ENCODE data around the gene ABCC1. TPM values are rescaled to one million over a fixed set of nuclear protein-coding genes. Genes with fewer than 3 reads are reported as not detected.
"Not testable (repeated sequence)": the region's sequence is repeated elsewhere in the genome, so short reads cannot be mapped to it uniquely, and the experiment has no call there.

ABCC1 gene
- total RNA-seq: 10 to 100 TPM; 66.0 to 67.0 TPM
- 79.1 to 123 reads per million in 2 donors for total RNA-seq

GRCh38 chr16:15949210-15950160, at the start of gene ABCC1:
Gene ABCC1, plus strand, starts transcription at chr16:15949616. Its CDS starts 136 bp downstream, at chr16:15949752.
- no peaks in the 10 kb centered on the region for H3K9me3 ChIP-seq (ENCODE audit: control insufficient read depth, low read length, poor library complexity, severe bottlenecking)
- peak; percentile 64 for ATAC-seq
- H3K36me3 Mint-ChIP-seq (ENCODE audit: low read depth): peaks cover 3% of the 10 kb centered on the region
- H3K4me1 Mint-ChIP-seq: peaks cover 32% of the 10 kb centered on the region
- H3K27me3 Mint-ChIP-seq: no peaks in the 10 kb centered on the region
- DNase-seq: peak; percentile 45 to 64 (median 55)
- H3K27ac Mint-ChIP-seq: peak within 1 kb of the TSS; percentile 95
- peak within 1 kb of the TSS; percentile 96 for H3K4me3 Mint-ChIP-seq

- H3K27ac Mint-ChIP-seq: no peak overlapping the region
- H3K27me3 Mint-ChIP-seq: no peaks in the 10 kb centered on the region
- no peaks in the 10 kb centered on the region for H3K36me3 Mint-ChIP-seq (ENCODE audit: low read depth)
- H3K4me3 Mint-ChIP-seq: no peak overlapping the region
- no peak for DNase-seq
- no peak for ATAC-seq
- peaks cover 5% of the 10 kb centered on the region for H3K4me1 Mint-ChIP-seq
- no peaks in the 10 kb centered on the region for H3K9me3 ChIP-seq (ENCODE audit: control insufficient read depth, low read length, poor library complexity, severe bottlenecking)
Measured at GRCh38 chr16:15900357-15900756, 49.1 kb upstream of the ABCC1 start.

GRCh38 chr16:15900901-15901500, 48.4 kb upstream of the ABCC1 start:
- H3K4me1 Mint-ChIP-seq: peaks cover 5% of the 10 kb centered on the region
- H3K36me3 Mint-ChIP-seq (ENCODE audit: low read depth): no peaks in the 10 kb centered on the region
- no peaks in the 10 kb centered on the region for H3K9me3 ChIP-seq (ENCODE audit: control insufficient read depth, low read length, poor library complexity, severe bottlenecking)
- no peak overlapping the region for H3K4me3 Mint-ChIP-seq
- H3K27ac Mint-ChIP-seq: no peak overlapping the region
- ATAC-seq: no peak
- no peak for DNase-seq
- no peaks in the 10 kb centered on the region for H3K27me3 Mint-ChIP-seq

- Mint-ChIP-seq H3K4me1 (no peaks in the 10 kb centered on the region), H3K27ac (no peak overlapping the region), H3K36me3 (ENCODE audit: low read depth) (no peaks in the 10 kb centered on the region), H3K4me3 (no peak overlapping the region), H3K27me3 (no peaks in the 10 kb centered on the region)
- ATAC-seq: no peak
- no peaks in the 10 kb centered on the region for H3K9me3 ChIP-seq (ENCODE audit: control insufficient read depth, low read length, poor library complexity, severe bottlenecking)
- DNase-seq: no peak
Measured at GRCh38 chr16:15903960-15904359, 45.5 kb upstream of the ABCC1 start.

GRCh38 chr16:15906439-15906838, 43.0 kb upstream of the ABCC1 start:
- Mint-ChIP-seq H3K4me3 (no peak overlapping the region), H3K27me3 (no peaks in the 10 kb centered on the region), H3K4me1 (no peaks in the 10 kb centered on the region), H3K27ac (no peak overlapping the region), H3K36me3 (ENCODE audit: low read depth) (no peaks in the 10 kb centered on the region)
- no peaks in the 10 kb centered on the region for H3K9me3 ChIP-seq (ENCODE audit: control insufficient read depth, low read length, poor library complexity, severe bottlenecking)
- DNase-seq (no peak), ATAC-seq (no peak)

GRCh38 chr16:15907863-15908478, 41.4 kb upstream of the ABCC1 start:
- no peak overlapping the region for H3K4me3 Mint-ChIP-seq
- no peaks in the 10 kb centered on the region for H3K27me3 Mint-ChIP-seq
- no peaks in the 10 kb centered on the region for H3K9me3 ChIP-seq (ENCODE audit: control insufficient read depth, low read length, poor library complexity, severe bottlenecking)
- no peak overlapping the region for H3K27ac Mint-ChIP-seq
- no peak for DNase-seq
- peak; percentile 80 for ATAC-seq
- peaks cover 5% of the 10 kb centered on the region for H3K4me1 Mint-ChIP-seq
- no peaks in the 10 kb centered on the region for H3K36me3 Mint-ChIP-seq (ENCODE audit: low read depth)

GRCh38 chr16:15911198-15911597, 38.2 kb upstream of the ABCC1 start:
- DNase-seq (no peak), ATAC-seq (no peak)
- H3K27me3 Mint-ChIP-seq: no peaks in the 10 kb centered on the region
- H3K4me3 Mint-ChIP-seq: no peak overlapping the region
- H3K27ac Mint-ChIP-seq: no peak overlapping the region
- H3K4me1 Mint-ChIP-seq: peaks cover 8% of the 10 kb centered on the region
- no peaks in the 10 kb centered on the region for H3K36me3 Mint-ChIP-seq (ENCODE audit: low read depth)
- no peaks in the 10 kb centered on the region for H3K9me3 ChIP-seq (ENCODE audit: control insufficient read depth, low read length, poor library complexity, severe bottlenecking)

GRCh38 chr16:15913046-15913698, 36.2 kb upstream of the ABCC1 start:
- Mint-ChIP-seq H3K4me3 (peak overlapping the region; percentile 59), H3K27ac (peak overlapping the region; percentile 87), H3K36me3 (ENCODE audit: low read depth) (no peaks in the 10 kb centered on the region), H3K27me3 (peaks cover 4% of the 10 kb centered on the region), H3K4me1 (peaks cover 8% of the 10 kb centered on the region)
- H3K9me3 ChIP-seq (ENCODE audit: control insufficient read depth, low read length, poor library complexity, severe bottlenecking): no peaks in the 10 kb centered on the region
- DNase-seq (no peak), ATAC-seq (no peak)

- H3K27me3 Mint-ChIP-seq: peaks cover 4% of the 10 kb centered on the region
- no peak for ATAC-seq
- H3K27ac Mint-ChIP-seq: no peak overlapping the region
- no peak overlapping the region for H3K4me3 Mint-ChIP-seq
- H3K36me3 Mint-ChIP-seq (ENCODE audit: low read depth): no peaks in the 10 kb centered on the region
- peaks cover 8% of the 10 kb centered on the region for H3K4me1 Mint-ChIP-seq
- DNase-seq: no peak
- no peaks in the 10 kb centered on the region for H3K9me3 ChIP-seq (ENCODE audit: control insufficient read depth, low read length, poor library complexity, severe bottlenecking)
Measured at GRCh38 chr16:15915555-15916081, 33.8 kb upstream of the ABCC1 start.

- Mint-ChIP-seq H3K4me3 (no peak overlapping the region), H3K36me3 (ENCODE audit: low read depth) (no peaks in the 10 kb centered on the region), H3K27ac (no peak overlapping the region), H3K27me3 (peaks cover 4% of the 10 kb centered on the region), H3K4me1 (peaks cover 8% of the 10 kb centered on the region)
- no peaks in the 10 kb centered on the region for H3K9me3 ChIP-seq (ENCODE audit: control insufficient read depth, low read length, poor library complexity, severe bottlenecking)
- no peak for ATAC-seq
- no peak for DNase-seq
Measured at GRCh38 chr16:15916323-15916722, 33.1 kb upstream of the ABCC1 start.

- not testable (repeated sequence) for H3K4me1 Mint-ChIP-seq; H3K27ac Mint-ChIP-seq; H3K27me3 Mint-ChIP-seq; ATAC-seq; H3K36me3 Mint-ChIP-seq (ENCODE audit: low read depth); H3K9me3 ChIP-seq (ENCODE audit: control insufficient read depth, low read length, poor library complexity, severe bottlenecking); H3K4me3 Mint-ChIP-seq; DNase-seq
Measured at GRCh38 chr16:15918314-15918713, 31.1 kb upstream of the ABCC1 start.

GRCh38 chr16:15919331-15919730, 30.1 kb upstream of the ABCC1 start:
- H3K9me3 ChIP-seq (ENCODE audit: control insufficient read depth, low read length, poor library complexity, severe bottlenecking): no peaks in the 10 kb centered on the region
- no peak overlapping the region for H3K4me3 Mint-ChIP-seq
- H3K4me1 Mint-ChIP-seq: no peaks in the 10 kb centered on the region
- ATAC-seq: no peak
- peaks cover 4% of the 10 kb centered on the region for H3K27me3 Mint-ChIP-seq
- H3K27ac Mint-ChIP-seq: no peak overlapping the region
- DNase-seq: no peak
- H3K36me3 Mint-ChIP-seq (ENCODE audit: low read depth): no peaks in the 10 kb centered on the region

GRCh38 chr16:15924996-15925395, 24.4 kb upstream of the ABCC1 start:
- H3K4me1 Mint-ChIP-seq: no peaks in the 10 kb centered on the region
- ATAC-seq (no peak), DNase-seq (no peak)
- no peaks in the 10 kb centered on the region for H3K36me3 Mint-ChIP-seq (ENCODE audit: low read depth)
- H3K27ac Mint-ChIP-seq: no peak overlapping the region
- H3K9me3 ChIP-seq (ENCODE audit: control insufficient read depth, low read length, poor library complexity, severe bottlenecking): no peaks in the 10 kb centered on the region
- H3K4me3 Mint-ChIP-seq: no peak overlapping the region
- H3K27me3 Mint-ChIP-seq: no peaks in the 10 kb centered on the region
